Right atrium auricular region (tissue), 2 donors: ENCODE measurements around the gene PIGU. TPM values are rescaled to one million over a fixed set of nuclear protein-coding genes. Genes with fewer than 3 reads are reported as not detected.
"Not testable (repeated sequence)": the region's sequence is repeated elsewhere in the genome, so short reads cannot be mapped to it uniquely, and the experiment has no call there.

Source experiments
- DNase-seq: peaks from one replicate; pipeline ENCODE4 v3.0.0-alpha.2; 2019; ENCODE audit warnings: low spot score
- H3K27ac ChIP-seq, 2 donors: fragments of 200-600 bp; sonication (generic); 1 replicate in 1 of 2; 2 replicates in 1 of 2; pipeline ENCODE4 v1.5.1; 2016 to 2019
- H3K27me3 ChIP-seq, 2 donors: fragments of 200-600 bp; sonication (generic); one replicate each; pipeline versions ENCODE4 v1.5.1 to v1.6.0; 2017 to 2019
- H3K36me3 ChIP-seq: fragments of 200-600 bp; sonication (generic); one replicate; pipeline ENCODE4 v1.5.1; 2016
- H3K4me1 ChIP-seq, 2 donors: fragments of 200-600 bp; sonication (generic); one replicate each; pipeline versions ENCODE4 v1.5.1 to v1.6.0; 2017 to 2019
- H3K4me3 ChIP-seq, 2 donors: fragments of 200-600 bp; sonication (generic); 1 replicate in 1 of 2; 2 replicates in 1 of 2; pipeline ENCODE4 v1.5.1; 2017 to 2019; ENCODE audit warnings: mild to moderate bottlenecking in 1 of 2, moderate library complexity in 1 of 2
- H3K9me3 ChIP-seq, 2 donors: fragments of 200-600 bp; sonication (generic); one replicate each; pipeline ENCODE4 v1.5.1; 2019
- CTCF ChIP-seq, 2 donors: fragments of 200-600 bp; sonication (generic); IDR thresholded peaks; one replicate each; pipeline ENCODE4 v1.5.1; 2019; ENCODE audit warnings: antibody characterized with exemption in 2 of 2
- total RNA-seq, 2 donors: library from RNA; depleted of rRNA; stranded (reverse); fragments of >200 nt; gene quantifications; one replicate each; pipeline ENCODE4 v1.1.0, GENCODE V29; 2016

PIGU gene
- total RNA-seq, 2 donors from 2014 or later: 16.6 to 17.7 TPM

DNA sequence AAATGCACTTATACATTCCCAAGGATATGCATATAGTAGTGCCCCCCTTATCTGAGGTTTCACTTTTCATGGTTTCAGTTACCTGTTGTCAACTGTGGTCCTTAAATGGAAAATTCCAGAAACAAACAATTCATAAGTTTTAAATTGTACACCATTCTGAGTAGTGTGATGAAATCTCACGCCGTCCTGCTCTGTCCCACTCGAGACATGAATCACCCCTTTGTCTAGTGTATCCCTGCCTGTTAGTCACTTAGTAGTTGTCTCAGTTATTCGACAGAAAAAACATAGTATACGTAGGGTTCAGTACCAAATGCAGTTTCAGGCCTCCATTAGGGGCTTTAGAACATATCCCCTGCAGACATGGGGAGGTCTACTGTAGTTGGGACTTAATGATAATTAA, 61.4 kb downstream of the PIGU start:
- DNase-seq: no peak
- Histone ChIP-seq H3K27ac (no peak overlapping the region), H3K4me1 (no peaks in the 10 kb centered on the region), H3K27me3 (no peaks in the 10 kb centered on the region), H3K36me3 (peaks cover 8% of the 10 kb centered on the region), H3K9me3 (no peaks in the 10 kb centered on the region), H3K4me3 (no peak overlapping the region)
- no peak for TF ChIP-seq CTCF (IDR thresholded peaks at IDR 0.05)

DNA sequence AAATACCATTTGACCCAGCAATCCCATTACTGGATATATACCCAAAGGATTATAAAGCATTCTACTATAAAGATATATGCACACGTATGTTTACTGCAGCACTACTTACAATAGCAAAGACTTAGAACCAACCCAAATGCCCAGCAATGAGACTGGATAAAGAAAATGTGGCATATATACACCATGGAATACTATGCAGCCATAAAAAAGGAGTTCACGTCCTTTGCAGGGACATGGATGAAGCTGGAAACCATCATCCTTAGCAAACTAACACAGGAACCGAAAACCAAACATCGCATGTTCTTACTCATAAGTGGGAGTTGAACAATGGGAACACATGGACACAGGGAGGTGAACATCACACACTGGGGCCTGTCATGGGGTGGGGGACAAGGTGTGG, 64.9 kb downstream of the PIGU start:
- not testable (repeated sequence) for H3K9me3 ChIP-seq, H3K4me1 ChIP-seq, H3K4me3 ChIP-seq, H3K36me3 ChIP-seq, DNase-seq, H3K27ac ChIP-seq, H3K27me3 ChIP-seq

DNA sequence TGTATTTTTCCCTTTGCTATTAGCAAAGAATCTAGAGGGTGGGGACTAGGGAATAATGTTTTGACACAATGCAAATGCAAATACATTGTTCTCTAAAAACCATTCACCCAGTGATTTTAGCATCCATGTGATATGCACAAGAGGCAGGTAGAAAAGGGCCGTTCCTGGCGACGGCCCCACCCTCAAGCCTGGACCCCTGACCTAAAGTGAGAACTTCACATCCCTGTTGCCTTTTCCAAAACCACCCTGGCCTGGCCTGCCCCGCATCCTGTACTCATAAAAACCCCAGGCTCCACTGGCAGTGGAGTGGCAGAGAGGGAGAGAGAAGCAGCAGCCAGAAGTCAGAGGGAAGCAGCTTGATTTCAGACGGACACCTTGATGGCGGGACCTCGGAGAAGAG, 69.8 kb downstream of the PIGU start:
- no peak for DNase-seq
- TF ChIP-seq CTCF (IDR thresholded peaks at IDR 0.05): no peak
- H3K4me3 ChIP-seq: no peak overlapping the region
- H3K27me3 ChIP-seq: no peaks in the 10 kb centered on the region
- H3K27ac ChIP-seq: no peak overlapping the region
- H3K36me3 ChIP-seq: no peaks in the 10 kb centered on the region
- no peaks in the 10 kb centered on the region for H3K9me3 ChIP-seq
- H3K4me1 ChIP-seq: peaks cover 0 to 7% of the 10 kb centered on the region in 2 donors

DNA sequence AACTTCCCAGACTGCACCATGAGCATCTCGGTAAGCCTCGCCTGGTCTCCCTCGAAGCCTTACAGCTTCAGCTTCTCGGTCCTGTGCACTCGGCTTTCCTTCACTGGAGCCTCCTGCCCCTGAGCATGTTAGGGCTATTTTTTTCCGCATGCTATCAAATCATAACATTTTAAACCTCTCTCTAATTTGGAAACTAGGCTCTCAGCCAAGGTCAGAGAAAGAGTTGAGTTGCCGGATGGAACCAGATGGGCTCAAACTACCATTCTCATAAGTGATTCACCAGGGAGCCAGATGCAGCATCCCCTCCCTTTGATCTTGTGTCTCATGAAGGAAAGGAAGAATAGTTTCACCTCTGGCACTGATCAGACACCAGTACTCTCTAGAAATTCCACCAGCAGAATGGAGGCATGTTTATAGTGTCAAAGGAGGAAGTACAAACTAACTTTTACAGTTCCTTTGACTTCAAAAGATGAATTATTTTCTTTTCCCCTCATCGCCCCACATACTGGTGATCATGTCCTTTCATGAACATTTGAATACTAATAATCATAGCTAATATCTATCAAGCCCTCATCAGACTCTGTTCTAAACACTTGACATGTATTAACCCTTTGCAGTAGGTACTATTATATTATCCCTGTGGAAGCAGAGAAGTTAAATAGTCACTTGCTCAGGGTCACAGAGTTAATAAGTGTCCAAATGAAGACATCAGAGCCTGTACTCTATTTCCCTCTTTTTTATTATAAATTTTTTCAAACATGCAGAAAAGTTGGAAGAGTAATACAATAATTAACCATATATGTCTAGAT, 71.7 kb downstream of the PIGU start:
- Histone ChIP-seq H3K27ac (peak overlapping the region in 1 of 2 donors; percentile 50), H3K4me1 (peaks cover 0 to 10% of the 10 kb centered on the region in 2 donors), H3K9me3 (no peaks in the 10 kb centered on the region), H3K4me3 (no peak overlapping the region), H3K36me3 (no peaks in the 10 kb centered on the region), H3K27me3 (no peaks in the 10 kb centered on the region)
- no peak for TF ChIP-seq CTCF (IDR thresholded peaks at IDR 0.05)
- DNase-seq: no peak

DNA sequence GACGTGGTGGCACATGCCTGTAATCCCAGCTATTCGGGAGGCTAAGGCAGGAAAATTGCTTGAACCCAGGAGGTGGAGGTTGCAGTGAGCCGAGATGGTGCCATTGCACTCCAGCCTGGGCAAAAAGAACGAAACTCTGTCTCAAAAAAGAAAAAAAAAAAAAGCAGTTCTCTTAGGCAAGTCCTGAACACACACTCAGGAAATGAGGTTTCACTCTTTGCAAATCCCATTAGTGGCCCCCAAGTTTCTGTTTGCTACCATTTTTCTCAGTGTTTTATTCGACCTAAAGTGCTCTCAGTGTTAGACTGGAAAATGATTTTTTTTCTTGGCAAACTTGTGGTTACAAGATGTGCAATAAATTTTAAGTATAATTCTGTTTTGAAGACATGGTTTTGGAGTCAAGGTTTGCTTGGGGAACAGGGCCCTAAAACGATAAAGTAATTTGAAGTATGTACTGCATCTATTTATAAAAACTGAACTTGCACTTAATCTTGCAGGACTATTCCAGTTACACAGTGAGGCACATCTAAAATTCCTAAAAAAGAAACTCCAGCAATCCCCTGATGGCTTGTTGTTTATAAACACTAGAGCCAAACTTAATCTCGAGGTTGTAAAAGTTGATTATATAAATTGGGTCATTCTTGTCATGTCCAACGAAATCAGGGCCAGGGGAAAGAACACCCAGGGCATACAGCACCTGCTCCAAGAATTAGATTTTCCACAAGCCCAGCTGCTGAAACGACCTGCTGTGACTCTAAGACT, 75.8 kb downstream of the PIGU start:
- no peak for DNase-seq
- Histone ChIP-seq H3K4me3 (no peak overlapping the region), H3K9me3 (no peaks in the 10 kb centered on the region)

More for the DNA sequence above, 75.8 kb downstream of the PIGU start:
- H3K27ac ChIP-seq: peak overlapping the region in 1 of 2 donors; percentile 55
- H3K4me1 ChIP-seq: peaks cover 0 to 4% of the 10 kb centered on the region in 2 donors
- H3K27me3 ChIP-seq: no peaks in the 10 kb centered on the region
- no peaks in the 10 kb centered on the region for H3K36me3 ChIP-seq
- TF ChIP-seq CTCF (IDR thresholded peaks at IDR 0.05): no peak
